Osteocyte (in vitro differentiated cells): ENCODE results near the gene ALKBH7. TPM values are rescaled to one million over a fixed set of nuclear protein-coding genes. Genes with fewer than 3 reads are reported as not detected.
"Not testable (repeated sequence)": the region's sequence is repeated elsewhere in the genome, so short reads cannot be mapped to it uniquely, and the experiment has no call there.

Experiments
- DNase-seq: peaks from one replicate; pipeline ENCODE4 v3.0.0; 2021; ENCODE audit warnings: mixed read lengths; ENCODE audit not compliant: unreplicated experiment; ENCODE audit errors: extremely low spot score
- H3K27ac Mint-ChIP-seq: one replicate; pipeline ENCODE4 v1.8.0; 2021; ENCODE audit warnings: mild to moderate bottlenecking, mixed read lengths; ENCODE audit not compliant: unreplicated experiment
- H3K27me3 Mint-ChIP-seq: one replicate; pipeline ENCODE4 v1.8.0; 2021; ENCODE audit warnings: mixed read lengths; ENCODE audit not compliant: unreplicated experiment
- H3K36me3 Mint-ChIP-seq: one replicate; pipeline ENCODE4 v1.8.0; 2021; ENCODE audit warnings: mixed read lengths; ENCODE audit not compliant: unreplicated experiment
- H3K4me1 Mint-ChIP-seq: one replicate; pipeline ENCODE4 v1.8.0; 2021; ENCODE audit warnings: mixed read lengths; ENCODE audit not compliant: unreplicated experiment
- H3K4me3 Mint-ChIP-seq: one replicate; pipeline ENCODE4 v1.8.0; 2021; ENCODE audit warnings: mild to moderate bottlenecking, moderate library complexity, mixed read lengths; ENCODE audit not compliant: unreplicated experiment
- H3K9me3 Mint-ChIP-seq: one replicate; pipeline ENCODE4 v1.8.0; 2021; ENCODE audit warnings: mixed read lengths; ENCODE audit not compliant: unreplicated experiment
- CTCF ChIP-seq: fragments of 200-600 bp; sonication (generic); IDR thresholded peaks from 2 replicates; pipeline ENCODE4 v1.5.0; 2021; ENCODE audit warnings: antibody characterized with exemption, mild to moderate bottlenecking, moderate library complexity
- total RNA-seq: library from RNA; stranded (reverse); gene quantifications from 2 replicates; pipeline ENCODE4 v1.2.1, GENCODE V29; 2021

The ALKBH7 gene
- total RNA-seq, 1 donor from 2014 or later = 63.0 TPM

- DNase-seq = no peak
- H3K27ac Mint-ChIP-seq = peak overlapping the region; percentile 98
- no peaks in the 10 kb centered on the region for H3K27me3 Mint-ChIP-seq
- no peak for TF ChIP-seq CTCF
- peaks cover 8% of the 10 kb centered on the region for H3K36me3 Mint-ChIP-seq
- no peaks in the 10 kb centered on the region for H3K9me3 Mint-ChIP-seq
- H3K4me1 Mint-ChIP-seq = peaks cover 22% of the 10 kb centered on the region
- peak overlapping the region; percentile 95 for H3K4me3 Mint-ChIP-seq
Observed at GRCh38 chr19:6393983-6394412, 21.4 kb downstream of the ALKBH7 start.

GRCh38 chr19:6394831-6395230 is 22.2 kb downstream of the ALKBH7 start:
- TF ChIP-seq CTCF = no peak
- H3K27me3 Mint-ChIP-seq = no peaks in the 10 kb centered on the region
- DNase-seq = no peak
- peak overlapping the region; percentile 98 for H3K27ac Mint-ChIP-seq
- peaks cover 5% of the 10 kb centered on the region for H3K36me3 Mint-ChIP-seq
- H3K4me1 Mint-ChIP-seq = peaks cover 22% of the 10 kb centered on the region
- no peak overlapping the region for H3K4me3 Mint-ChIP-seq
- no peaks in the 10 kb centered on the region for H3K9me3 Mint-ChIP-seq

- H3K4me3 Mint-ChIP-seq = no peak overlapping the region
- TF ChIP-seq CTCF = no peak
- peaks cover 22% of the 10 kb centered on the region for H3K4me1 Mint-ChIP-seq
- no peak overlapping the region for H3K27ac Mint-ChIP-seq
- H3K27me3 Mint-ChIP-seq = no peaks in the 10 kb centered on the region
- DNase-seq = no peak
- peaks cover 2% of the 10 kb centered on the region for H3K36me3 Mint-ChIP-seq
- no peaks in the 10 kb centered on the region for H3K9me3 Mint-ChIP-seq
Observed at GRCh38 chr19:6396305-6396704, 23.7 kb downstream of the ALKBH7 start.

- not testable (repeated sequence) for H3K36me3 Mint-ChIP-seq, H3K27me3 Mint-ChIP-seq, H3K4me1 Mint-ChIP-seq, H3K4me3 Mint-ChIP-seq, H3K9me3 Mint-ChIP-seq, DNase-seq, H3K27ac Mint-ChIP-seq
Observed at GRCh38 chr19:6400062-6400944, 27.7 kb downstream of the ALKBH7 start.

GRCh38 chr19:6402058-6402457 is 29.5 kb downstream of the ALKBH7 start:
- no peaks in the 10 kb centered on the region for H3K36me3 Mint-ChIP-seq

More at GRCh38 chr19:6402058-6402457, 29.5 kb downstream of the ALKBH7 start:
- H3K9me3 Mint-ChIP-seq = no peaks in the 10 kb centered on the region
- no peak overlapping the region for H3K4me3 Mint-ChIP-seq
- H3K27ac Mint-ChIP-seq = no peak overlapping the region
- DNase-seq = no peak
- no peak for TF ChIP-seq CTCF
- no peaks in the 10 kb centered on the region for H3K27me3 Mint-ChIP-seq
- no peaks in the 10 kb centered on the region for H3K4me1 Mint-ChIP-seq
